HuH-7 (cell line): ENCODE measurements around the gene ERG.

Experiments
- DNase-seq: peaks from one replicate; pipeline ENCODE4 v3.0.0; 2011; ENCODE audit warnings: low spot score

ERG gene

DNA sequence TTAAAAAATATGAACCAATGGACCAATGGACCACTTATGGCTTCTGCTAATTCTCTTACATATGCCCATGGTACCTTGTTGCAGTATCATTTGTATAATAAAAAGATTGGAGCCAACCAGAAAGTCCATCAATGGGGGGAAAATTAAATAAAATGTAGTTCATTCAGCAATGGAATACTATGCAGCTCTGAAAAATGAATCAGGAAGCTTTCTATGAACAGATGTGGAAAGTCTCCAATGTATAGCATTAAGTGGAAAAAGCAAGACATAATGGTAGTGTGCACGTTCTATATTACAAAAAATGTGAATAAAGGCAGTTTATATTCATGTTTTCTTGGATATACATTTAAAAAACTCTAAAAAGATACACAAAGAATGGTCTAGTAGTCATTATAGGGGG is 140.2 kb downstream of the ERG start:
- DNase-seq, result no peak

DNA sequence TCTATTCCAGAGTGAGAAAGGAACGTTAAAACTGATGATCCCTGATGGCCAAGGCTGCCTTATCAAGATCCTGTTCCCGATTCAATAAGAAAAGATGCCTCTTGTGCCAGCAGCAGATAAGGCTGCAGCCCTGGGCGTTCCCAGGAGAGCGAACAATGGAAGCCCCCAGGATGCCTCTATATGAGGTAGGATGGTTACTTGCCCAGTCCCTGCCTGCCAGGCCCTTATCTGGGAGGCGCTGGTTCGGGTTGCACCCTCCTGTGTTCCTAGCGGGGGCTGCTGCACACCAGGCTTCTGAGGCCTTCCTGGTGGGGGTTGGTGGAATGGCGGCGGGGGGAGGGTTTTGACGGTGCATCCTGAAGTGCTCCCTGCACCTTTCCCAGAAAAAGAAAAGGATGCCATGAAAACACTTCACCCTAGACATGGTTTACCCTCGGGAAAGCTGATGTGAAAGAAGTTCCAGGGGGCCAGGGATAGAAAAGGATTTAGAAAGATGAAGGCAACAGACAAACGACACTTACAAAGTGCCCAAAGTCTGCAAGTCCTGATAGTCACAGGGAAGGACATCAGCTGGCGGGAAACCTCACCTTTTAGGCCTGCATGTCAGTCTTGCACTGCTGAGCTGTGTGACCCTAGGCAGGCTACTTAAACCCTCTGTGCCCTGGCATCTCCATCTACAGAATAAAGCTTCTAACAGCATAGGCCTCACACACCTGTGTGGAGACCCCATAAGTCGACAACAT is 141.2 kb downstream of the ERG start:
- no peak for DNase-seq

DNA sequence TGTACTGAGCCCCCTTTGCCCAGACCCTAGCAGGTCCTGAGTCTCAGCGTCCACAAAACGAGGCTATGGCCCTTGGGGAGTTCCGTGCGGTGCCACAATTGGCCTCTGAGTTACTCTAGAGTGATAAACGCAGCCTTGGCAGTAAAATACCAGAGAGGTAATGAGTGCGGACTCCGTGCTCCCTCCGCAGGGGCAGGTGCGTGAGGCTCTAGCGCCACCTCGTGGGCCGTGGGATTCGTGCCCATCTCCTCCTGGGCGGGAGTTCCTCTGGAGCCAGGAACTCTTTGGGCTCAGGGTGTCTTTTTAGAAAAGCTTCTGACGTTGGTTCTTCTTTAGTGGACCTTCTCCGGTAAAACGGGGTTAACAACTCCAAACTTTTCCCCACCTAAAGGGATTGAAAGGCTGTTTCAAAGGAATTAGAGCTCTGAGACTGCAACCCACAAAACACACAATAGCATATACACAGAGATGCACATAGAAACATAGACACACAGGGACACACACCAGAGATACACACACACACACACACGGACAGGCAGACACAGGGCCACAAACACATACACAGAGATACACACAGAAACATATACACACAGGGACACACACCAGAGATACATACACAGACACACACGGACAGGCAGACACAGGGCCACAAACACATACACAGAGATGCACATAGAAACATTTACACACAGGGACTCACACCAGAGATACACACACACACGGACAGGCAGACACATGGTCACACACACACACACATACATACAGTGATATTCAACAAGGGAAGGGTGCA is 142.1 kb downstream of the ERG start:
- DNase-seq, result peak; percentile 73

DNA sequence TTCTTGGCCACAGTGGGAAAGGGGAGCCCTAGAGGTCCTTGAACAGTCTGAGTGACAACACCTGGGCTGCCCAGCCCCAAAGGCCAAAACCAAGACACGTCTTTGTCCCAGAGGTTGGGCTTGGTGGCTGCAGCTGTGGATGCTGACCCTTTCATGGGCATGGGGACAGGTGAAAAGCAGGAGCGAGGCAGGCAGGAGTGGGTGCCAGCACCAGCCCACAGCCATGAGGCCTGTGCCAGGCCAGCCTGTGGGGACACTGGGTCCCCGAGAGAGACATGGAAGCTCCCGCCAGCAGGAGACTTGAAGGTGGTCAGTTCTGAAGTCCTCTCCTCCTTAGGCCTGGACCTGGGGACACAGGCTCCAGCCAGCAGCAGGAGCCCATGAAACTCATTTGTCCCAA is 142.9 kb downstream of the ERG start:
- DNase-seq, result no peak

DNA sequence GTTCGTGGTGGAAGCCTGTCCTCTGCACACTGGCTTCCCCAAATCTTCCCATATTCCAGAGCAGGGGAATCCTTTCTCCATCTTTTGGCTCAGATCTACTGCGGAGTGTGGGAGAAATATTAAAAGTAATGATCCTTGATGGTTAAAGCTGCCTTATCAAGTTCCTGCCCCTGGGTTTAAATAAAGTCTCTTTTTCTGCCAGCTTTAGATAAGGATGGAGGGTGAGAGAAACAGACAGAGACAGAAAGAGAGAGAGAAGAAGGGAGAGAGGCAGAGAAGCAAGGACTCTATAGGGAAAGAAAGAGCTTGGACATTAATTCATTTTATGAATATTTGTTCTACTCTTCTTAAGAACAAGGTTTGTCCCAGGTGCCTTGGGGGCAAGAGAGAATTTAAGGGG is 143.5 kb downstream of the ERG start:
- DNase-seq, result no peak

DNA sequence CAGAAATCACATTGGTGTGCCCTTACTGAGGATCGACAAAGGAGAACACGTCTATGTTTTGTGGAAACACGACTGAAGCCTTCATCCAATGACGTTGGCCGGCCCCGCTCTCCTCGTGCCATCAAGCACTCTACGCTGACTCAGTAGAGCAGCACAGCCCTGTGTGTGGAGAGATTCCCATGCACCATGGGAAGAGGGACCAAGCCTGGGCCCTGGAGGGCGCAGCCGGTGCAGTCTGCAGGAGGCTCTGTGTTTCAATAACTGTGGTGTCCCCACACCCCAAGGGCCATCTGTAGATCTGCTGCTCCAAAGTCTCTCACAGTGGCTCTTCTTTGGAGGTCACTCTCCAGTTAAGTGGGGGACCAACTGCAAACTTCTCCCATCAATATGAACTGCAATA is 144.0 kb downstream of the ERG start:
- no peak for DNase-seq

DNA sequence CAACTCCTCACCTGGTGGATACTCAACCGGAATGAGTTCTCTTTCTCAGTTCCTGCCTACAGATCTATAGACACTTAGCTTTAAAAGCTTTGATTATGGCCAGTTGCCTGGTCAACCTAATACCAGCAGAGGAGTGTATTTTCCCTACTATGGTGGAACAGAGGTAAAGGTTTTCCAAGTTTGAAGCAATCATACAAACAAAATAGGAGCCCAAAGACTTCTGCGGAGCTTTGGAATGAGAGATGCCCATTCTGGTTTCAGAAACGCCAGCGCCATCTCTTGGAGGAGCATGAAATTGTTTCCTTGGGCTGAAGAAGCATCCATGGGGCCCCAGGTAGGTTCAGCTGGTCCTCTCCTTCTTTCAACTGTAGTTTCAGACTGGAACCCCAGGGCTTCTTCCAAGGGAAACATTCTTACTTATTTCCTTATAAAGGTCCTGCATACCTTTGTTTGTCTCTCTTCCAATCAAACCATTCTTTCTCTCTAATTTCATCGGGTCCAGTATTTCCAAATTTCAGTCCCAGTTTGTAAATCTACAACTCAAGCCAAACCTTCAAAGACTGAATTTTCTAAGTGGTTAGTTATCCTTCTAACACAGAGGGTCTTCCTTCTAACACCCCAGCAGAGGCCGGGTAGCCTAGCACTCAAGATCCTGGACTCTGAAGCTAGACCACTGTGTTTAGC is 145.6 kb downstream of the ERG start:
- DNase-seq, result peak; percentile 22

DNA sequence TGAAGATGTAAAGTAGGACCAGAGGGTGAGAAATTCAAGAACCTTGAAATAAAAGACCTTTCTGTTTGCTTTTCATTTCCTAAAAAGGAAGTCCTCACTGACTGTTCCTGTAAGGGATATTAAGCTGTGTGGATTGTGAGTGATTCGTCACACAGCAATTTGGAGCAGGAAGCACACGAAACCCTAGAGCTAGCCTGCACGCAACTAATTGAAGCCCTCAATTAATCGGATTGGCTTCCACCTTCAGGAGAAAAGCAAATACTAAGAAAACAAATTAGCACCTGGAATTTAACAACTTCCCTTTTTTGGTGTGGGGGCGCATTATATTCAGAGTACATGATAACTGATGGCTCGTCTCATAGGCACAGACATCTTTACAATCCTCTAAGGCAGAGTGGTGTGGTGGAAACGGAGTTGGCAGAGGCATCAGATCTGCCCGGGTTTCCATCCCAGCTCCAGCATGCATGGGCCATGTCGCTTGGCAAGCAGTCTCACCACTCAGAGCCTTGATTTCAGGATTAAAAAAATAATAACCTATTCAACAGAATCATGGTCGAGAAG is 146.2 kb downstream of the ERG start:
- DNase-seq, result no peak

DNA sequence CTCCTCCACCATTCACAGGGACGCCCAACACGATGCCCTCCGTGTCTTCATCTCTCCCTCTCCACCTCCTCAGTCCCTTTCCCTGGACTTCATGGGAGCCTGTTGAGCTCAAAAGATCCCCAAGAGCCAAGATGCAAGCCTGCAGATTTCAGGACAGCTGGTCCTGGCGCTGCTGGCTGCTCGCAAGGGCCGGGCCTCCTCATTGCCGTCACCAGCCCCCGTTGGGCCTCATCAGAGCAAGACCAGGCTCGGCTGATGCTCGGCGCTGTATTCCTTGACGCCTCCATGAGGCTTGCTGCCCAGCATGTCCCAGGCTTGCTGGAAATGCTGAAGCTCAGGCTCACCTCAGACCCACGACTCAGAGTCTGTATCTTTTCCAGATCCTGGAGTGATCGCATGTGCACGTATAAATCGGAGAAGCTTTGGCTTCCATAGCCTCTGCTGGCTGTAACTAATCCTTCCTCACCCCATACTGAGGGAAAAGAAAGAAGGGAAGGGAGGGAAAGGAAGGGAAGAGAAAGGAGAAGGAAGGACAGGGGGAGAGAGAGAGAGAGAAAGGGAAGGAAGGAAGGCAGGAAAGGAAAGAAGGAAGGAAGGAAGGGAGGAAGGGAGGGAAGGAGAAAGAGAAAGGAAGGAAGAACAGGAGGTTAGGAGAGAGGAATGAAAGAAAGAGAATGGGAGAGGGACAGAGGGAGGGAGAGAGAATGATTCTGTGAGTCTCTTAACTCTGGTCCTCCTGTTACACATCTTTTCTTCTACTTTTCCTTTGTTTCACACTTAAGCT is 146.9 kb downstream of the ERG start:
- no peak for DNase-seq

DNA sequence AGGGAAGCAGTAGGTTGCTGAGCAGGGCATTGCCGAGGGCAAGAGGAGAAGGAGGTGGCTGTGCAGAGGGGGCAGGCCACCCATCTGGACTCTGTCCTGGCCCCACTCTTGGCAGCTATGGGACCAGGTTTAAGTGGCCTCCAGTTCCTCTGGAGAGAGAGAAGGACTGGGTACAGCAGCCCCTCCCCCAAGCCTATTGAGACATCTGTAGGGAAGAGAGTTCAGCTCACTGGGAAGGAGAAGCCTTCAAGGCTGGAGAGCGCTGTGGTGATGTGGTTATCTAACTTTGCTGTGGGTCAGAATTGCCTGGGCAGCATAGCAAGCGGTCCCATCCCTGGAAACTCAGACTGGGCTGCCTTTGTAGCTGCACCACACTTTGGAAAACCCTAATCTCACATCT is 147.6 kb downstream of the ERG start:
- DNase-seq, result no peak

DNA sequence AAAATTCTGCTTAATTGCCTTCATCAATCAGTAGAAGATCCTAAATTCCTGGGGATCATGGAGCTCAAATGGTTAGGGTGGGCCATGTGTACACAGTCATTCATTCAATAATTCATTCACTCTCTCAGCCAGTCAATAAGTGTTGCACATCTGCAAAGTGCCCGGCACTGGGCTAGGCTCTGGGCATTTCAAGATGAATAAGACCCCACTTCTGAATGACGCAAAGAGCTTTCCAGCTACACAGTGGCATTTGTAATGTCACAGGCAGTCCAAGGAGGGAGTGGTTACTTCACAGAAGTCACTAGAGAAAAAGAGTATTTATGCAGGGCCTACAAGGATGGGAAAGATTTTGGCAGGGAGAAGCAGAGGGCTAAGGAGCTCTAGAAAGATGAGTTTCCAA is 148.3 kb downstream of the ERG start:
- no peak for DNase-seq

DNA sequence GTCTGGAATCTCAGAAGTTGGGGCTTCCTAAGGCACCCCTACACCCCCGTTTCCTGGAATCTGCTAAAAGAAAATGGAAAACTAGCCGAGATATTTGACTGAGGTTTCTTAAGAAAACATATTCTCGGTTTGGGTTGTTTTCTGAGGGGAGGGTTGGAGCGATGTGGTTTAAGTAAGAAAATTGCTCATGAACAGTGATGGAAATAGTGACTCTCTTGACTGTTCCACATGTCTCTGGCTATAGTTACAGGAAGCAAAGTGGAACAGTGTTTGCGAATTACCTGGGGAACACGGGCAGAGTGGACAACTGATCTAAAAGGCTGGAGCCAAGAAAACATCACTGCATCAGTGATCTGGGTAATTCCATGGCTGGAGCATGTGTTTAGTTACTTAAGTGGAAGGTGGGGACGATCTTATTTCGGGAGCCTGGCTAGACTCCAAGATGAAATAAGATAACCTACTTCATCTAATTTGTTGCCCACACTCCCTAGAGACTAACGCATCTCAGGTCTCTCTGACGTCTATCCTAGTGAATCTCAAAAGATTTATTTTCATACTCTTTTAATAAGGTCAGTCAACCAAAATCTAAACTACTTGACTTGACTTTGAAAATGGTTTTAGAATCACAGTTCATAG is 149.0 kb downstream of the ERG start:
- DNase-seq, result no peak

DNA sequence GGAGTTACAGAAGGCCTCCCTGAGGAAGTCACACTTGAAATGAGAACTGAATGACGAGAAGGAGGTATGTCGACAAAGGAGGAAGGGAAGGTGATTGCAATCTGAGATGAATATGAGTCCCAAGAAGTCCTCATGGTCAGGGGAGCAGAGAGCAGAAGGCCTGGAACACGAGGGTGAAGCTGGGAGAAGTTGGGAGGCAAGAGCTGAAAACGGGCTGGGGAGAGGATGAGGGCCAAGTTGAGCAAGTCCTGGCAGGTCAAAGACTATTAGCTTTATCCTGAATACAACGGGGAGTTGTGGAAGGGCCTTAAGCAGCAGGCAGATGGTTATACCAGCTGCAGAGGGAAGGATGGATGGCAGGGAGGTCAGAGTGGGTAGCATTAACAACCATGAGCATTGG is 152.0 kb downstream of the ERG start:
- no peak for DNase-seq

DNA sequence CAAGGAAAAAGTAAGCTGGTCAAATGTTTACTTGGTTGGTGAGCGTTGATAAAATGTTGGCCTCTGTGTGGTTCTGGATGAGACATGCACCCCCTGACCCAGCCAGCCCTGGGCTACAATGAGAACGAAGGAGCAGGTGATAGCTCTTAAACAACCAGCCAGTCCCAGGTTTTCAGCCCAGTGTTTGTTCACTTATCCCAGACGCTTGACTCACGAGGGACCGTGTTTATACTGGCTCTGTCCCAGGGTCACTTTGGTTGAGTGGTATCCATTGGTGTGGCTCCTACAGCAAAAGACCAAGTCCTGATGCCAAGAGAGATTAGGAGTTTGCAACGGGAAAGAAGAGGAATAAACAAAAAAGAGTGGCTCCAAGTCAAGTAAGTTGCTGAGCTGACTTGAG is 154.6 kb downstream of the ERG start:
- no peak for DNase-seq

DNA sequence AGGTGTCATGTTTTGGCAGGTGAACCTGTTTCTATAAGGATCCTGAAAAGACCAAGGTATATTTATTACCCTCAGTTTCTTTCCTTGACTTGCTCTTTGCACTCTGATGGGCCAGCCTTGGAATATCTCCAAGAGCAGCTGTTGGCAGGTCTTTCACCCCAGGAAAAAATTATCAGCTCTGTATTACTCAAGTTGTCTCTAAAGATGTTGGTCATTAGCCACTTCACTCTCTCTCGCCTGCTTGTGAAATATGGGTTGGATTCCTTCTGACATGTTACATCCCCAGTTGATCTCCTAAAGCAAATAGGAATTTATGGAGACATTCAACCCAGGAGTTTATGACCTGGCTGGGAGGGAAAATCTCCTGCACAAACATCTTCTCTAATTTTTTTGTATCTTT is 155.5 kb downstream of the ERG start:
- DNase-seq, result no peak

DNA sequence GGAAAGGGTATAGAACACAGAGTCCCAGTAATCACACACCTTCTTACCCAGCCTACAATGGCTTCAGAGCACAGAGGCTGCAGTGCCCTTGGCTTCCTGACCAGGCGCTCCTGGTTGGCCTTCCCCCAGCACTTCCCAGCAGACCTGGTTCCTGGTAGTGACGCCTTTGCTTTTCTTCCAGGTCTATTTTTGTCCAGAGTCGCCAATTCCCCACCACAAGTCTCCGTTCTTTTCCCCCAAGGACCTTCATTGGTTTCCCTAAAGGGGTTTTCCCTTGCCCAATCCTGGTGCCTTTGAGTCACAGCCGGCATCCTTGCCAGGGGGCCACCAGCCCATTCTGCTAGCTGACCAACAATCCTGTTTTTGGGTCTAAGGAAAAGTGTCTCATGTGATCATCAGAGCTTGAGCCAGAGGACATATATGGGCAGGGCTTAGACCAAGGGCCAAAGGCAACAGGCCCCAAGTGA is 156.7 kb downstream of the ERG start:
- no peak for DNase-seq

DNA sequence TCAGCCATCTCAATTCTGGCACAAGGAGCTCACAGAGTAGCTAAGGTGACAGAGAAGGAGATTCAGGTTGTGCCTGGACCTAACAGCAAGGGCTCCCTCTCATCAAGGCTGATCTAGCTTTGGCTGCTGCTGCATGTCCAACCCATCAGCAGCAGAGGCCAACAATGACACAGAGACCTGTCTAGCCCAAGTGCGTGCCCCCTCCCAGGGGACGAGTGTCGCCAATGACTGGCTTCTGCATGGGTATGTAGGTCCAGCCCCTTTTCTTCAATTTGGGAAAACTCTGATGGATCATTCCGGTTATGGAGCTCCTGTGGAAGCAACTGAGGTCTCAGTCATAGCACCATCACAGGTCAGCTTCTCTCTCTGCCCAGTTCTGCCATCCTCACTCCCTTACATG is 158.1 kb downstream of the ERG start:
- no peak for DNase-seq

DNA sequence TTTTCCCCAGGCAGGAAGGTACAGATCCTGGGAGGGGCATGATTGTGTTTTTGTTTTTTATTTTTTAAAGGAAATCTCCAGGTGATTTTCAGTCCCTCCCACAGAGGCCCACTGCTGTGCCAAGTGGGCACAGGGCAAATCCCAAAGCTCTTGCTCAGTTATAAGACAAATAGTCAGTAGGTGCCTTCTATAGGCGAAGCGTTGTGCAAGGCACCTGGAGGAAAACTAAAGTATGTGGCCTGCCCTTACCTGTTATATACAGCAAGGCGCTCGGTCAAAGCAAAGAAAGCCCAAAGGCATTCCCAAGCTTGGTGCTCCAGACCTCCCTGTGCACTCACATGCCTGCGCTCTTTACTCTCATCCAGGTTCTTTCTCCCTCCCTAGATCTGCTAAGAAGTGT is 160.5 kb downstream of the ERG start:
- no peak for DNase-seq

DNA sequence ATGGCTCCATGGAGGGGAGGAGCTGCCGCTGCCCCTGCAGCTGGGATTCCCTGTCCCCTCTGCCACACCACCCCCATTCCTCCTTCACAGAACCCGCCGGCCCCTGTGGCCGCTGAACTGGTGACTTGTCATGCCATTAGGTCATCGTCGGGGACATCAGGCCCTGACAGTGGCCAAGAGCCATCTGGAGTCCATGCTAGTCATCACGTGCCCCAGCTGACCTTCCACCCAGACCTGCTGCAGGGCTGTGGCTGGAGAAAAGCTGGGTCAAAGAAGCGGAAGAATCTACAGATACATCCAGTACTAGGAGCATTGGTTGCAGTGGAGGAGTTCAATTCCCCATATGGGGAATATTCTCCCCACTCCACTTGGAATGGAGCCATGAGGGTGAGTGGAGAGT is 163.4 kb downstream of the ERG start:
- DNase-seq, result no peak

DNA sequence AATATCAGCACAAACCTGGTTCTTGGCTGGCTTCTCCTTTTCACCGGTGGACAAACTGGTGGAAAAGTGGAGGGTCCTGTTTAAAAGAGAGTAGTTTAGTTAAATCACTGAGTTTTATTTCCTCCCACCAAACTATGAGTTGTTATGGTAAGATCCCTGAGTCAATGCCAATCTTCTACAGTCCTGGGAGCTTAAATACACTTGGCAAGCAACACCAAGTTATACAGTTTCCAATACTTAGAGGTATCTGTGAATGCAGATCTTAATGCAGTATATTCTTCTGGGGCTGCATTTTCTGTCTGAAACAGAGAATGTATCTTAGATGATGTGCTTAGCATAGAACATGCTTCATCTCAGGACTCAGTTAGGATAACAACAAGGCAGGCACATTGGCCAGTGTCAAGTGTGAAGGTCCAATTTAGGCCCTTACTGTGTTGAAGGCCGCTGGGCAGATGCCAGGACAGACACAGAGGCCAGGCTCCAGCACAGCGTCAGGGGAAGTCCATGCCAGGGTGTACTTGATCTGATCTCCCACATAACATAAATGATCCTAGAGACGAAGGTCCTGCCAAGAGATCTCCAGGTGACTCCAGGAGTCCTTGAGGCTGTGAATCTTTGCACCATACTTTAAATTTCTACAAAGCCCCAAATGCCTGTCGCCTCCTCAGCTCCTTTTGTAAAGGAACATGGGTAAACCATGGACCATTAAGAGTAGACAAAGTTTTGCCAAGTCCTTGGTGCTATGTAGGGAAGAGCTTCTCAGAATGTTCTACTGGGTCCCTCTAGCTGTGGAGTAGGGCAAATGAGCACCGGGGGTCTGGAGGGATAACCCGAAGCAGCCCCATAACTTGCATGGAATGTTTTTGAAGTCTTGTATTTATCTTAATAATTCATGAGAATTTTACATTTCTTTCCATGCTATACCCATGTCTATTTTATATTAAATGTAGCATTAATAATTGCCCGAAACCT is 164.7 kb downstream of the ERG start:
- DNase-seq, result no peak
